ENCODE results near the gene SYK. TPM values are rescaled to one million over a fixed set of nuclear protein-coding genes. Genes with fewer than 3 reads are reported as not detected.

SYK gene
- polyA plus RNA-seq, 1 donor = 27.3 TPM

DNA sequence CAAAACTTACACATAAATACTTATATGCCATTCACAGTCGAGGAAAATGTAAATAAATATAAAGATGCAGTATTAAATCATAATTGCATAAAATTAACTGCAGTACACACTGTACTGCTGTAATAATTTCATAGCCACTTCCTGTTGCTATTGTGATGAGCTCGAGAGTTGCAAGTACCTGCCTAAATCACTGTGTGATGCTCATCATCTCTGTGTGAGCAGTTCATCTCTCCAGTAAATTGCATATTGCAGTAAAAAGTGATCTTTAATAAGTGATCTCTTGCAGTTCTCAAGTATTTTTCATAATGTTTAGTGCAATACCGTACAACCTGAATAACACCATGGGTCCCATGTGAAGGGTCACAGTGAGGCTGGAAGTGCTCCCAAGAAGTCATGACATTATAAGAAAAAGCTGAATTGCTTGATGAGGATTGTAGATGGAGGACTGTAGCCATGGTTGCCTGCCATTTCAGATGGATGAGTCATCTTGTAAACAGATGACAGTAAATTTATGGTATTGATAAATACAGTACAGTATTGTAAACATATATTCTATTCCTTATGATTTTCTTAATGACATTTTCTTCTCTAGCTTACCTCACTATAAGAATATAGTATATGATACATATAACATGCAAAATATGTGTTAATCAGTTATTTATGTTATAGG is 34.9 kb downstream of the SYK start:
- no peak overlapping the region for H3K27ac ChIP-seq (ENCODE audit: low read length)
- H3K4me1 ChIP-seq (ENCODE audit: control insufficient read depth, insufficient read depth, low read length) = peaks cover 12% of the 10 kb centered on the region
- no peaks in the 10 kb centered on the region for H3K9me3 ChIP-seq (ENCODE audit: control insufficient read depth, low read depth, low read length)
- no peaks in the 10 kb centered on the region for H3K27me3 ChIP-seq (ENCODE audit: control insufficient read depth, insufficient read depth, low read length)
- H3K36me3 ChIP-seq (ENCODE audit: control insufficient read depth, insufficient read depth, low read length) = no peaks in the 10 kb centered on the region
- no peak for DNase-seq
- H3K4me3 ChIP-seq (ENCODE audit: low read length) = no peak overlapping the region
- WGBS (ENCODE audit: insufficient coverage, low lambda C conversion rate) = 71% methylated on average over 1 of the region's 3 CpGs

DNA sequence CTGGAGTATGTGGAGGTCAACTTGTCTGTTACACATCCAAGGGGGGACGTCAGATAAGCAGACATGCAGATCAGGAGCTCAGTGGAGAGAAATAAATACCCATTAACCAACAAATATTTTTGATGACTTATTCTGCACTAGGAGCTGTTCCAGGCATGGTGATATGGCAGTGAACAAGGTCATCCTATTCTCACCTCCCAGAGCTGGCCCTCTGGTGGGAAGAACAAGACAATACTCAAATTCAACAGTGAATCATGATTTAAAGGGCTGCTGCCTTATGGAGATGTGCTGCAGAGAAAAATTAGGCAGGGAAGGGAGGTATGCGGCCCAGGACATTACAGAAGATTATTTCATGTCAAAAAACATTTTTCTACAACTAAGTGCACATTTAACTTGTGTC is 36.5 kb downstream of the SYK start:
- no peak for DNase-seq
- no peaks in the 10 kb centered on the region for H3K36me3 ChIP-seq (ENCODE audit: control insufficient read depth, insufficient read depth, low read length)
- no peaks in the 10 kb centered on the region for H3K9me3 ChIP-seq (ENCODE audit: control insufficient read depth, low read depth, low read length)
- H3K27me3 ChIP-seq (ENCODE audit: control insufficient read depth, insufficient read depth, low read length) = no peaks in the 10 kb centered on the region
- H3K4me1 ChIP-seq (ENCODE audit: control insufficient read depth, insufficient read depth, low read length) = peaks cover 4% of the 10 kb centered on the region
- H3K4me3 ChIP-seq (ENCODE audit: low read length) = no peak overlapping the region
- no CpG with 5 or more reads among the region's 2 CpGs for WGBS (ENCODE audit: insufficient coverage, low lambda C conversion rate)
- no peak overlapping the region for H3K27ac ChIP-seq (ENCODE audit: low read length)

DNA sequence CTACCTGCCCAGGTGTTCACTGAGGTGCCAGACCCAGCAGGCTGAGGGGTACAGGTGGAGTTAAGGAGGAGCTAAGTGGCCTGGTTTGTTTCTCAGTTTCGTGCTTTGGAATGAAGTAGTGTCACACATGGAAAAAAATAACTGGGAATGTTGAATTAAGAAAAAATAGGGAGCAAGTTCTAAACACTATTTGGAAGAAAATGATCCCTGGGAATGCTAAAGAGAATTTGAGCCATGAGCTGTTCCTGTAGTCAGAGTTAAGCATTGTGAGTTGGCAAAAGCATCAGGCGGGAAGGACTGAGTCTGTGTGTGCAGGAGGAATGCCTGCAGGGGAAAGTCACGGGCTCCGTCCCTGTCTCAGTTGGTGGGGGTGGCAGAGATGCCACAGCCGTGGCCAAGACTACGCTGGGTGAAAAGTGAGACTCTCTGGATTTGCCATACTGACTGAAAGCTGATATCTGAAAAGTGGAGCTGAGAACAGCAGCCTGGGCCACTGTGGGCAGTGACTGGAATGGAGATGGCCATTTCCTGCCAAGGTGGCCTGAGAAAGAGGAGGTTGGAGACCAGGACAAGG is 37.0 kb downstream of the SYK start:
- Histone ChIP-seq H3K27me3 (ENCODE audit: control insufficient read depth, insufficient read depth, low read length) (no peaks in the 10 kb centered on the region), H3K4me1 (ENCODE audit: control insufficient read depth, insufficient read depth, low read length) (no peaks in the 10 kb centered on the region), H3K4me3 (ENCODE audit: low read length) (no peak overlapping the region), H3K36me3 (ENCODE audit: control insufficient read depth, insufficient read depth, low read length) (no peaks in the 10 kb centered on the region), H3K27ac (ENCODE audit: low read length) (no peak overlapping the region), H3K9me3 (ENCODE audit: control insufficient read depth, low read depth, low read length) (no peaks in the 10 kb centered on the region)
- 67% methylated on average over 1 of the region's 6 CpGs for WGBS (ENCODE audit: insufficient coverage, low lambda C conversion rate)
- DNase-seq = no peak

DNA sequence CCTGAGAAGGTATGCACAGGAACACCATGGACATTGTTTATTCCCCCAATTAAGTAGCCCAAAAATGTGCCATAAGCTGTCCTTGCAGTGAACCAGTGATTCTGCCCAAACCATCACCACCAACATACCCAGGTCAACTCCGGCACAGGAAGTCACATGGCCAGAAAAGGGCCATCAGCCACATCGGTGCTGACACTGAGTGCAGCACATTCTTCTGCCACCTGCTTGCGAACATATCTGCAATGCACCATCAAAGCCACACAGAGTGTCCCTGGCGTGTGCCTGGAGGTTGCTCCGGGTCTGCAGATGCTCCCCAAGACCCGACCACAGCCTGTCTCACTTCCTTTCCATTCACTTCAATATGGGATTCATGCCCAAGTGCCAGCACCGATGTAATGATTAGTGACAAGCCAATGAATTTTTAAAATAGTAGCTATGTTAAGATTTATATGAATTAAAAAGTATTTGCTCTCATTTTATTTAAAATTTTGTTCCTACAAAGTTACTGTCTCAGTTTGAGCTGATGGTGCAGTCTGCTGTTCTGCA is 37.6 kb downstream of the SYK start:
- Histone ChIP-seq H3K36me3 (ENCODE audit: control insufficient read depth, insufficient read depth, low read length) (peaks cover 3% of the 10 kb centered on the region), H3K4me1 (ENCODE audit: control insufficient read depth, insufficient read depth, low read length) (no peaks in the 10 kb centered on the region), H3K27me3 (ENCODE audit: control insufficient read depth, insufficient read depth, low read length) (no peaks in the 10 kb centered on the region), H3K4me3 (ENCODE audit: low read length) (no peak overlapping the region), H3K27ac (ENCODE audit: low read length) (no peak overlapping the region), H3K9me3 (ENCODE audit: control insufficient read depth, low read depth, low read length) (no peaks in the 10 kb centered on the region)
- no CpG with 5 or more reads among the region's 7 CpGs for WGBS (ENCODE audit: insufficient coverage, low lambda C conversion rate)
- no peak for DNase-seq

DNA sequence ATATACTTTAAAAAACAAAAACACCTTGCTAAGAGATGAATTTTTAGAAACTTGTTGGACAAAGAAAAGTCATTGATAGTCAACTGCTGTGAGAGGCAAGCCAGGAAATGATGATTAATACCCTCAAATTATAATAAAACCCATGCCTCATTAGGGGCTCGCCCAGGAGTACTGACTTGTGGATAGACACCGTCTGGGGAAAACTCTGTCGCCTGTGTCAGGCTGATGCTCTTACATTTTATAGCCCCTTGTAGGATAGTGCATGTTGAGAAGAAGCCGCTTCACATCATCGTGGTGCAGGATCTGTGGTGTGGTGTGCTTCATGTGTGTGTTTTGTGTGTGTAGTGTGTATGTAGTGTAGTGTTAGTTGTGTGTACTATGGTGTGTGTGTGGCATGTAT is 39.1 kb downstream of the SYK start:
- Histone ChIP-seq H3K4me1 (ENCODE audit: control insufficient read depth, insufficient read depth, low read length) (no peaks in the 10 kb centered on the region), H3K27ac (ENCODE audit: low read length) (no peak overlapping the region), H3K36me3 (ENCODE audit: control insufficient read depth, insufficient read depth, low read length) (peaks cover 7% of the 10 kb centered on the region), H3K27me3 (ENCODE audit: control insufficient read depth, insufficient read depth, low read length) (no peaks in the 10 kb centered on the region), H3K4me3 (ENCODE audit: low read length) (no peak overlapping the region), H3K9me3 (ENCODE audit: control insufficient read depth, low read depth, low read length) (no peaks in the 10 kb centered on the region)
- WGBS (ENCODE audit: insufficient coverage, low lambda C conversion rate) = no CpG with 5 or more reads among the region's 5 CpGs
- no peak for DNase-seq

DNA sequence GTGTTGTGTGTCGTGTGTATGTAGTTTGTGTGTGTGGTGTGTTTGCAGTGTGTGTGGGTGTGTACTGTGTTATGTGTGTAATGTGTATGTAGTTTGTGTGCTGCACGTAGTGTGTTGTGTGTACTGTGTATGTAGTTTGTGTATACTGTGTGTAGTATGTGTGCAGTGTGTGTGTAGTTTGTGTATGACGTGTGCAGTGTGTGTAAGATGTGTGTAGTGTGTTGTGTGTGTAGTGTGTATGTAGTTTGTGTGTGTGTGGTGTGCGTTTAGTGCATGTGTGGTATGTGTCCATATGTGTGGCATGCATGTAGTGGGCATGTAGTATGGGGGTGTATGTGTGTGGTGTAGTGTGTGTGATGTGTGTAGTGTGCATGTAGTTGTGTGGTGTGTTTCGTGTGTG is 39.6 kb downstream of the SYK start:
- WGBS (ENCODE audit: insufficient coverage, low lambda C conversion rate) = 100% methylated on average over 1 of the region's 5 CpGs
- DNase-seq = no peak
- Histone ChIP-seq H3K27ac (ENCODE audit: low read length) (no peak overlapping the region), H3K4me3 (ENCODE audit: low read length) (no peak overlapping the region), H3K36me3 (ENCODE audit: control insufficient read depth, insufficient read depth, low read length) (peaks cover 7% of the 10 kb centered on the region), H3K9me3 (ENCODE audit: control insufficient read depth, low read depth, low read length) (no peaks in the 10 kb centered on the region), H3K4me1 (ENCODE audit: control insufficient read depth, insufficient read depth, low read length) (no peaks in the 10 kb centered on the region), H3K27me3 (ENCODE audit: control insufficient read depth, insufficient read depth, low read length) (no peaks in the 10 kb centered on the region)

DNA sequence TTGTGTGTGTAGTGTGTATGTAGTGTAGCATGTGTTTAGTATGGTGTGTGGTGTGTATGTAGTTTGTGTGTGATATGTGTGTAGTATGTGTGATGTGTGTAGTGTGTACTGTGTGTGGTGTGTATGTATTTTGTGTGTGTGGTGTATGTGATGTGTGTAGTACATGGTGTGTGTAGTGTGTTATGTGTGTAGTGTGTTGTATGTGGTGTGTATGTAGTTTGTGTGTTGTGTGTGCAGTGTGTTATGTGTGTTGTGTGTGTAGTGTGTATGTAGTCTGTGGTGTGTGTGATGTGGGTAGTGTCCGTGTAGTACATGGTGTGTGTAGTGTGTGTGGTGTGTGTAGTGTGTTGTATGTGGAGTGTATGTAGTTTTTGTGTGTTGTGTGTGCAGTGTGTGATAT is 40.0 kb downstream of the SYK start:
- H3K27ac ChIP-seq (ENCODE audit: low read length) = no peak overlapping the region
- peaks cover 9% of the 10 kb centered on the region for H3K36me3 ChIP-seq (ENCODE audit: control insufficient read depth, insufficient read depth, low read length)
- H3K4me1 ChIP-seq (ENCODE audit: control insufficient read depth, insufficient read depth, low read length) = no peaks in the 10 kb centered on the region
- no peaks in the 10 kb centered on the region for H3K9me3 ChIP-seq (ENCODE audit: control insufficient read depth, low read depth, low read length)
- no peak for DNase-seq
- no CpG with 5 or more reads among the region's 1 CpG for WGBS (ENCODE audit: insufficient coverage, low lambda C conversion rate)
- no peak overlapping the region for H3K4me3 ChIP-seq (ENCODE audit: low read length)
- H3K27me3 ChIP-seq (ENCODE audit: control insufficient read depth, insufficient read depth, low read length) = no peaks in the 10 kb centered on the region

DNA sequence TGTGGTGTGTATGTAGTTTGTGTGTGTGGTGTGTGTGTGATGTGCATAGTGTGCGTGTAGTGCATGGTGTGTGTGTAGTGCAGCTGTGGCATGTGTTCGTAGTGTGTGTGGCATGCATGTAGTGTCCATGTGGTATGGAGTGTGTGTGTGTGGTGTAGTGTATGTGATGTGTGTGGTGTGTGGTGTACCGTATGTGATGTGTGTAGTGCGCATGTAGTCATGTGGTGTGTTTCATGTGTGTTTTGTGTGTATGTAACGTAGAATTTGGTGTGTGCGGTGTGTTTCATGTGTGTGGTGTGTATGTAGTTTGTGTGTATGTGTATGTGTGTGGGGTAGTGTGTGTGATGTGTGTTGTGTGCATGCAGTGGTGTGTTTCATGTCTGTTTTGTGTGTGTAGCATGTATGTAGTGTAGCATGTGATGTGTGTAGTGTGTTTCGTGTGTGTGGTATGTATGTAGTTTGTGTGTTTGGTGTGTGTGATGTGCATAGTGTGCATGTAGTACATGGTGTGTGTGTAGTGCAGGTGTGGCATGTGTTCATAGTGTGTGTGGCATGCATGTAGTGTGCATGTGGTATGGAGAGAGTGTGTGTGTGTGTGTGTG is 40.7 kb downstream of the SYK start:
- no peaks in the 10 kb centered on the region for H3K4me1 ChIP-seq (ENCODE audit: control insufficient read depth, insufficient read depth, low read length)
- DNase-seq = no peak
- no CpG with 5 or more reads among the region's 7 CpGs for WGBS (ENCODE audit: insufficient coverage, low lambda C conversion rate)
- H3K27me3 ChIP-seq (ENCODE audit: control insufficient read depth, insufficient read depth, low read length) = no peaks in the 10 kb centered on the region
- no peaks in the 10 kb centered on the region for H3K9me3 ChIP-seq (ENCODE audit: control insufficient read depth, low read depth, low read length)
- H3K27ac ChIP-seq (ENCODE audit: low read length) = no peak overlapping the region
- peaks cover 15% of the 10 kb centered on the region for H3K36me3 ChIP-seq (ENCODE audit: control insufficient read depth, insufficient read depth, low read length)
- H3K4me3 ChIP-seq (ENCODE audit: low read length) = no peak overlapping the region

DNA sequence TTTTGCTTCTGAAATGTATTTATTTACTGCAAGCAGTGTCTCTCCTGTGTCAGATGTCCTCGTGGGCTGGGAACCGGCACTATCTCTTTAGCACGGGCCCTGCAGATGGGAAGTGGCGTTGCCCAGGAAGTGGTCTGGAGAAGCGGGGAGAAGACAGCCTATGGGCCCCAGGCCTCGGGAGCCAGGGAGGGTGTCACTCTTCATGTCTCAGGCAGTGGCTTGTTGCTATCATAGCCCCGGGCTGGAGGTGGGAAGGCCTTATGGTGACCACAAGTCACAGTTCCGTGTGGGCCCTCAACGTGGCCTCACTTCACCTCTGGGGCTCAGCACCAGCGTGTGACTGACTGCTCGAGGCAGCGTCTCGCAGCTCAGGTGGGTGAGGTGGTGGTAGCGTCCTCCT is 41.4 kb downstream of the SYK start:
- H3K27me3 ChIP-seq (ENCODE audit: control insufficient read depth, insufficient read depth, low read length) = no peaks in the 10 kb centered on the region
- no peak overlapping the region for H3K27ac ChIP-seq (ENCODE audit: low read length)
- H3K36me3 ChIP-seq (ENCODE audit: control insufficient read depth, insufficient read depth, low read length) = peaks cover 22% of the 10 kb centered on the region
- H3K4me3 ChIP-seq (ENCODE audit: low read length) = no peak overlapping the region
- no peaks in the 10 kb centered on the region for H3K9me3 ChIP-seq (ENCODE audit: control insufficient read depth, low read depth, low read length)
- DNase-seq = no peak
- no peaks in the 10 kb centered on the region for H3K4me1 ChIP-seq (ENCODE audit: control insufficient read depth, insufficient read depth, low read length)
- WGBS (ENCODE audit: insufficient coverage, low lambda C conversion rate) = no CpG with 5 or more reads among the region's 14 CpGs

DNA sequence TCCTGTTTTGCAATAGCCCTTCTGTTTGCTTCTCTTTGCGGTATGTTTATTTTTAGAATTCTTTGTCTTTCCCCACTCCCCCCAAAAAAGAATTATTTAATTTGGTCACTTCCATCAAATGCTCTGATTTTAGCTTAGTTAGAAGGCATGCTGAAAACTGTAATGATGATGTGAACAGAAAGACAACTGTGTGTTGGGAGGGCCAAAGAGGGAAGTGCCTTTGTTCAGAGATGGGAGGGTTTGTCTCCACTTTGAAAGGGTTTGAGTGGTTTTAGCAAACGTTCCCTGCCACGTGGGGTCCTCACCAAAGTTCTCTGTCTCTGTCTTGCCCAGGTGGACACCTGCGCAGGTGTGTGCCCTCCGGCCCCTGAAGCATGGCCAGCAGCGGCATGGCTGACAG is 41.9 kb downstream of the SYK start:
- Histone ChIP-seq H3K4me1 (ENCODE audit: control insufficient read depth, insufficient read depth, low read length) (no peaks in the 10 kb centered on the region), H3K27ac (ENCODE audit: low read length) (no peak overlapping the region), H3K27me3 (ENCODE audit: control insufficient read depth, insufficient read depth, low read length) (no peaks in the 10 kb centered on the region), H3K36me3 (ENCODE audit: control insufficient read depth, insufficient read depth, low read length) (peaks cover 26% of the 10 kb centered on the region), H3K4me3 (ENCODE audit: low read length) (no peak overlapping the region), H3K9me3 (ENCODE audit: control insufficient read depth, low read depth, low read length) (no peaks in the 10 kb centered on the region)
- DNase-seq = no peak
- no CpG with 5 or more reads among the region's 6 CpGs for WGBS (ENCODE audit: insufficient coverage, low lambda C conversion rate)

DNA sequence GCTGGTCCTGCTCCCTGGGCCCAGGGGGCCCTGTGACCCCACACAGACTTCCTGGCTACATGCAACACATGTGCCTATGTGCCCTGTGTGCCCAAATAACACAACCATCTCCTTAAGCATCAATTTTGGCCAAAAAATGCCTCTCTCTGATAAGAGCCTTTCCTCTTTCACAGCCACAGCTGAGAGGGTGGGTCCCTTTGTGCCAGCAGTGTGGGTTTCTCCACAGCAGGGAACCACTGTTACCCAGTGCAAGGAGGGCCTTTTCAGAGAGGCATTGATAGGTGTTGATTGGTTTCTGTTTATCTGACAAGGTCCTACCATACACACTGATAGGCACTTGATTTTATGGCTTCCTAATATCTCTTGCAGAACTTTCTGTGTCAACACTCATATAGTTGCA is 42.7 kb downstream of the SYK start:
- H3K27me3 ChIP-seq (ENCODE audit: control insufficient read depth, insufficient read depth, low read length) = no peaks in the 10 kb centered on the region
- H3K9me3 ChIP-seq (ENCODE audit: control insufficient read depth, low read depth, low read length) = no peaks in the 10 kb centered on the region
- H3K36me3 ChIP-seq (ENCODE audit: control insufficient read depth, insufficient read depth, low read length) = peaks cover 33% of the 10 kb centered on the region
- no peaks in the 10 kb centered on the region for H3K4me1 ChIP-seq (ENCODE audit: control insufficient read depth, insufficient read depth, low read length)
- no peak overlapping the region for H3K4me3 ChIP-seq (ENCODE audit: low read length)
- no peak for DNase-seq
- no peak overlapping the region for H3K27ac ChIP-seq (ENCODE audit: low read length)

All from large intestine (tissue), 3 donors.